Natural killer cell (primary cell): ENCODE measurements around the gene FAR1. TPM values are rescaled to one million over a fixed set of nuclear protein-coding genes. Genes with fewer than 3 reads are reported as not detected.

Experiments used
- ATAC-seq, 3 donors: fragments of 150-1000 bp in 2 of 3; fragments of 200-7000 bp in 1 of 3; cut with Tn5 transposase; 1 replicate in 1 of 3; 2 replicates in 2 of 3; pipeline ENCODE4 v1.10.0; 2021; ENCODE audit warnings: mild to moderate bottlenecking in 2 of 3, moderate library complexity in 2 of 3
- DNase-seq, 2 donors: peaks; one replicate each; pipeline versions ENCODE4 v3.0.0 to v3.0.0-alpha.2; 2013 to 2021; ENCODE audit warnings: mixed read lengths in 1 of 2
- H3K27ac ChIP-seq: one replicate; pipeline ENCODE4 v1.5.1; 2013; ENCODE audit warnings: mild to moderate bottlenecking, low read length
- H3K27me3 ChIP-seq: one replicate; pipeline ENCODE4 v1.6.1; 2013; ENCODE audit warnings: low read length; ENCODE audit not compliant: control insufficient read depth, insufficient read depth
- H3K36me3 ChIP-seq: one replicate; pipeline ENCODE4 v1.6.1; 2013; ENCODE audit warnings: low read length; ENCODE audit not compliant: control insufficient read depth, insufficient read depth
- H3K4me1 ChIP-seq: one replicate; pipeline ENCODE4 v1.6.1; 2013; ENCODE audit warnings: low read length; ENCODE audit not compliant: control insufficient read depth, insufficient read depth
- H3K4me3 ChIP-seq: one replicate; pipeline ENCODE4 v1.5.1; 2013; ENCODE audit warnings: low read length
- H3K9me3 ChIP-seq: one replicate; pipeline ENCODE4 v1.6.1; 2013; ENCODE audit warnings: low read length; ENCODE audit not compliant: control insufficient read depth, insufficient read depth
- H3K27ac Mint-ChIP-seq, 2 donors: one replicate each; pipeline ENCODE4 v1.8.0; 2022; ENCODE audit warnings: mild to moderate bottlenecking in 2 of 2, mixed read lengths in 2 of 2, moderate library complexity in 1 of 2
- H3K27me3 Mint-ChIP-seq, 2 donors: one replicate each; pipeline ENCODE4 v1.8.0; 2022; ENCODE audit warnings: low read depth in 2 of 2, mixed read lengths in 2 of 2
- H3K36me3 Mint-ChIP-seq: one replicate; pipeline ENCODE4 v1.8.0; 2022; ENCODE audit warnings: mixed read lengths
- H3K4me1 Mint-ChIP-seq, 2 donors: one replicate each; pipeline ENCODE4 v1.8.0; 2022; ENCODE audit warnings: mixed read lengths in 2 of 2
- H3K4me3 Mint-ChIP-seq: one replicate; pipeline ENCODE4 v1.8.0; 2022; ENCODE audit warnings: mild to moderate bottlenecking, moderate library complexity, mixed read lengths
- H3K9me3 Mint-ChIP-seq, 2 donors: one replicate each; pipeline ENCODE4 v1.8.0; 2022; ENCODE audit warnings: mixed read lengths in 2 of 2
- WGBS: methylation state at CpG from one replicate; pipeline ENCODE4 v1.1.7; 2013; ENCODE audit warnings: missing lambda C conversion rate; ENCODE audit not compliant: insufficient coverage; 5-methylcytosine and 5-hydroxymethylcytosine counted together
- intact Hi-C: fragments of 100-400 bp; cut with micrococcal nuclease; formaldehyde crosslinking; loops from one replicate; pipeline ENCODE4 v1.14.2; 2022
- total RNA-seq, 4 donors: library from RNA; stranded (reverse); fragments of 120-200 nt in 1 of 4; gene quantifications; one replicate each; pipeline versions ENCODE4 v1.2.3 to v1.2.4, GENCODE V29; 2013 to 2022
- TF ChIP-seq, protein P1 (sequence below): fragments of 200-600 bp; IDR thresholded peaks from one replicate; pipeline ENCODE4 v1.8.0; 2022; ENCODE audit warnings: antibody characterized with exemption

Gene FAR1
- total RNA-seq, 3 donors from 2014 or later (not counting 1 experiment from before 2014, with no cell fraction given) = 59.5 to 74.7 (median 74.6) TPM

- 100% methylated on average over 1 of the region's 1 CpG for WGBS
- intact Hi-C loops = no loop called here
- H3K4me1 ChIP-seq = no peaks in the 10 kb centered on the region
- TF ChIP-seq, protein P1, sequence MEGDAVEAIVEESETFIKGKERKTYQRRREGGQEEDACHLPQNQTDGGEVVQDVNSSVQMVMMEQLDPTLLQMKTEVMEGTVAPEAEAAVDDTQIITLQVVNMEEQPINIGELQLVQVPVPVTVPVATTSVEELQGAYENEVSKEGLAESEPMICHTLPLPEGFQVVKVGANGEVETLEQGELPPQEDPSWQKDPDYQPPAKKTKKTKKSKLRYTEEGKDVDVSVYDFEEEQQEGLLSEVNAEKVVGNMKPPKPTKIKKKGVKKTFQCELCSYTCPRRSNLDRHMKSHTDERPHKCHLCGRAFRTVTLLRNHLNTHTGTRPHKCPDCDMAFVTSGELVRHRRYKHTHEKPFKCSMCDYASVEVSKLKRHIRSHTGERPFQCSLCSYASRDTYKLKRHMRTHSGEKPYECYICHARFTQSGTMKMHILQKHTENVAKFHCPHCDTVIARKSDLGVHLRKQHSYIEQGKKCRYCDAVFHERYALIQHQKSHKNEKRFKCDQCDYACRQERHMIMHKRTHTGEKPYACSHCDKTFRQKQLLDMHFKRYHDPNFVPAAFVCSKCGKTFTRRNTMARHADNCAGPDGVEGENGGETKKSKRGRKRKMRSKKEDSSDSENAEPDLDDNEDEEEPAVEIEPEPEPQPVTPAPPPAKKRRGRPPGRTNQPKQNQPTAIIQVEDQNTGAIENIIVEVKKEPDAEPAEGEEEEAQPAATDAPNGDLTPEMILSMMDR = no peak
- Mint-ChIP-seq H3K36me3 (no peaks in the 10 kb centered on the region), H3K27me3 (peaks cover 19 to 36% of the 10 kb centered on the region in 2 donors), H3K4me1 (no peaks in the 10 kb centered on the region), H3K27ac (no peak overlapping the region), H3K9me3 (no peaks in the 10 kb centered on the region), H3K4me3 (no peak overlapping the region)
- no peaks in the 10 kb centered on the region for H3K36me3 ChIP-seq
- no peak overlapping the region for H3K27ac ChIP-seq
- no peaks in the 10 kb centered on the region for H3K9me3 ChIP-seq
- no peak overlapping the region for H3K4me3 ChIP-seq
- DNase-seq = no peak
- H3K27me3 ChIP-seq = no peaks in the 10 kb centered on the region
- ATAC-seq = no peak
Measured at GRCh38 chr11:13775471-13775870, 107.0 kb downstream of the FAR1 start.

DNA sequence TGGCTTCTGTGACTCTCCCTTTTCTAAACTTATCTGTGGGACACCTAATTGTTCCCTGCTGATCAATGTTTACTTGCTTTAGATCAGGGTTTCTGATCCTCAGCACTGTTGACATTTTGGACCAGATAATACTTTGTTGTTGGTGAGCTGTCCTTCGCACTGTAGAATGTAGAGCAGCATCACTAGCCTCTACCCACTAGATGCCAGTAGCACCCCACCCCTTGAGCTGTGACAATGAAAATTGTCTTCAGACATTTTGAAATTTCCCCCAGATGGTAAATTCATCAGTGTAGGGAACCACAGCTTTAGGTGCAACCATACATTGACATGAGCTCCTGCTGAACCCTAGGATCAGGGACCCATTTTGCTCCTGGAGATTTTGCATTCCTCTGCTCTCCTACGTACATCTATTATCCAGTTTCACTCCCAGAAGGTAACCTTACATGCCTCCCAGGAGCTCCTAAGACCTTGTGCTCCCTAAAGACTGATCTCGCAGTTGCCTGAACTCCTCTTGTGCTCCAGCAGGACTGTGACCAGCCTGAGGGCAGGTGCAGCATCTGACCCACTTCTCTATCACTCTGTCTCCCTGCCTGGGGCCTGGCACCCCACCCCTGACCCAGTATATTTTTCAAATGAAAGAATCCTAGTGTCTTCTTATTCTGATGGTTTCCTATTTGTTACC is 107.8 kb downstream of the FAR1 start:
- Mint-ChIP-seq H3K9me3 (no peaks in the 10 kb centered on the region), H3K27ac (no peak overlapping the region), H3K4me3 (no peak overlapping the region), H3K4me1 (no peaks in the 10 kb centered on the region), H3K27me3 (peaks cover 21 to 36% of the 10 kb centered on the region in 2 donors), H3K36me3 (no peaks in the 10 kb centered on the region)
- Histone ChIP-seq H3K27ac (no peak overlapping the region), H3K27me3 (no peaks in the 10 kb centered on the region), H3K4me1 (no peaks in the 10 kb centered on the region), H3K36me3 (no peaks in the 10 kb centered on the region), H3K4me3 (no peak overlapping the region), H3K9me3 (no peaks in the 10 kb centered on the region)
- DNase-seq (peak in 1 of 2 donors; percentile 68), ATAC-seq (no peak)
- intact Hi-C loops = no loop called here
- TF ChIP-seq, protein P1 = no peak
- 95% methylated on average over 3 of the region's 3 CpGs for WGBS

DNA sequence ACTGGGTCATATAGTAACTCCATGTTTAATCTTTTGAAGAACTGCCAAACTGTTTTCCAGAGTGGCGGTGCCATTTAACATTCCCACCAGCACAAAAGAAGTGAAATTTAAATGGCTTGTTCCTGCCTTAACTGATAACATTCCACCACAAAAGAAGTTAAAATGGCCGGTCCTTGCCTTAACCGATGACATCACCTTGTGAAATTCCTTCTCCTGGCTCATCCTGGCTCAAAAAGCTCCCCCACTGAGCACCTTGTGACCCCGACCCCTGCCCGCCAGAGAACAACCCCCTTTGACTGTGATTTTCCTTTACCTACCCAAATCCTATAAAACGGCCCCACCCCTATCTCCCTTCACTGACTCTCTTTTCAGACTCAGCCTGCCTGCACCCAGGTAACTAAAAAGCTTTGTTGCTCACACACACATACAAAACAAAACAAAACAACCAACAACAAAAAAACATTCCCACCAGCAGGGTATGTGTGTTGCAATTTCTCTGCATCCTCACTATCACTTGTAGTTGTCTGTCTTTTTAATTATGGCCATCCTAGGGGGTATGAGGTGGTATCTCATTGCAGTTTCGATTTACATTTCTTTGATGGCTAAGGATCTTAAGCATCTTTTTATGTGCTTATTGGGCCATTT is 109.0 kb downstream of the FAR1 start:
- no peaks in the 10 kb centered on the region for H3K36me3 Mint-ChIP-seq
- Histone ChIP-seq H3K9me3 (no peaks in the 10 kb centered on the region), H3K36me3 (no peaks in the 10 kb centered on the region), H3K27ac (no peak overlapping the region), H3K4me1 (no peaks in the 10 kb centered on the region), H3K27me3 (no peaks in the 10 kb centered on the region), H3K4me3 (no peak overlapping the region)
- H3K4me3 Mint-ChIP-seq = no peak overlapping the region
- TF ChIP-seq, protein P1 = no peak
- WGBS = 79% methylated on average over 7 of the region's 7 CpGs
- ATAC-seq (no peak), DNase-seq (no peak)
- no peaks in the 10 kb centered on the region for H3K9me3 Mint-ChIP-seq
- no peak overlapping the region for H3K27ac Mint-ChIP-seq
- H3K4me1 Mint-ChIP-seq = no peaks in the 10 kb centered on the region
- peaks cover 18 to 32% of the 10 kb centered on the region in 2 donors for H3K27me3 Mint-ChIP-seq
- intact Hi-C loops = no loop called here
